Stimulated activated CD8-positive, alpha-beta memory T cell treated with anti-CD3 and anti-CD28 coated beads, Interleukin-4, amount 100 ng/mL, for 24 hours (primary cell): ENCODE measurements around the gene ZMYND8.

Experiments
- DNase-seq: peaks from one replicate; pipeline ENCODE4 v3.0.0-alpha.2; 2020; ENCODE audit warnings: low read depth

The ZMYND8 gene

GRCh38 chr20:47332381-47333206, 23.9 kb downstream of the ZMYND8 start:
- no peak for DNase-seq

- DNase-seq, result no peak
Measured at GRCh38 chr20:47330933-47331708, 25.4 kb downstream of the ZMYND8 start.

DNA sequence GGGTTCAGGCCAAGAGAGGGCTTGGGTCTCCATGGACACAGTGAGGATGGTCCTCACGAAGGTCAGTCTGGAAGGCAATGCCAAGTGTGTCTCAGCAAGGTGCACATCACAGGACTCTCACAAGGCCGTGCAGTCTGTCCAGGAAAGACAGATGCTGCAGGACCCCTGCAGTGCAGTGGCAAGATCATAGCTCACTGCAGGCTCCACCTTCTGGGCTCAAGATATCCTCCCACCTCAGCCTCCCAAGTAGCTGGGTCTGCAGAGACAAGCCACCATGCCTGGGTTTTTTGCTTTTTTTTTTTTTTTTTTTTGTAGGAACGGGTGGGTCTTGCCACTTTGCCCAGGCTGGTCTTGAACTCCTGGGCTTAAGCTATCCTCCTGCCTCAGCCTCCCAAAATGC, 26.4 kb downstream of the ZMYND8 start:
- no peak for DNase-seq

GRCh38 chr20:47328129-47328528, 28.4 kb downstream of the ZMYND8 start:
- no peak for DNase-seq

DNA sequence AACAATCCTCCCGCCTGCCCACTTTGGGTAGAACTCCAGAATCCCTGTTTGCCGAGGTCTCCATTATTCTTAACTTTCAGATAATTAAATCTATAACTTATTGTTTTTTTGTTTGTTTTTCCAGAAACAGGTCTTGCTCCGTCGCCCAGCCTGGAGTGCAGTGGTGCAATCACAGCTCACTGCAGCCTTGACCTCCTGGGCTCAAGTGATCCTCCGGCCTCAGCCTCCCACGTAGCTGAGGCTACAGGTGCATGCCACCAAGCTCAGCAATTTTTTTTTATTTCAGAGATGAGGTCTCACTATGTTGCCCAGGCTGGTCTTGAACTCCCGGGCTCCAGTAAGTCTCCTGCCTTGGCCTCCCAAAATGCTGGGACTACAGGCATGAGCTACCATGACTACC, 28.8 kb downstream of the ZMYND8 start:
- no peak for DNase-seq

GRCh38 chr20:47326658-47327268, 29.7 kb downstream of the ZMYND8 start:
- no peak for DNase-seq

DNA sequence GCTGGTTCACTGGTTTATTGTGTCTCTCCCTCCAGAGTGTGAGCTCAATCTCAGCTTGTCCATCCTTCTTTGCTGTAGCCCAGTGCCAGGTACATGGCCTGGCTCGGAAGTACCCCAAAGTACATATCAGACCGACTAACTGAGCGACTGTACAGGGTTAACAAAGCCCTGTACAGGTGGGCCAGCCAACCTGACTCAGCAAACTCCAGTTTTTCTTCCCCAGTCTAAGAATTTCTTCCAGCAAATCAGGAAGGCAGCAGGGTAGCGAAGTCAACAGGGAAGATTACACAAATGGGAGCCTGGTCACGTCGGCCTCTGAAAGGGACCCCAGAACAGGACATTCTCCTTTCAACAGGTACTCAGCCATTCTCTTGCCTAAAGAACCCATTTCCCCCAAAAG, 31.3 kb downstream of the ZMYND8 start:
- DNase-seq, result no peak

GRCh38 chr20:47320990-47321805, 35.3 kb downstream of the ZMYND8 start:
- no peak for DNase-seq

- DNase-seq, result no peak
Measured at GRCh38 chr20:47319517-47320252, 36.8 kb downstream of the ZMYND8 start.

GRCh38 chr20:47318586-47319516, 37.6 kb downstream of the ZMYND8 start:
- peak; percentile 7 for DNase-seq

GRCh38 chr20:47318027-47318585, 38.4 kb downstream of the ZMYND8 start:
- no peak for DNase-seq

GRCh38 chr20:47317127-47317895, 39.2 kb downstream of the ZMYND8 start:
- peak; percentile 47 for DNase-seq

DNA sequence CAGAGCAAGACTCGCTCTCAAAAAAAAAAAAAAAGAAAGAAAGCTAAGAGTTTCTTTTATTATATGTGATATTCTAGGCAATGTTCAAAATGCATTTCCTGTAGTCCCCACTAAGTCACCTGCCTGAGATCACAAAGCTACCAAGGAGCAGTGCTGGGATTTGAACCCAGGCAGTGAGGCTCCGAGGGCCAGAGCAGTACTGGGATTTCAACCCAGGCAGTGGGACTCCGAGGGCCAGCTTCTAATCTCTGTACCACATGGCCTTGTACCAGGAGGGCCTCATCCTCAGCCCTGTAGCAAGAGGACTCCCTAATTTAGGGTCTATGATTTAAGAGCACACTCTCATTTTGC, 39.7 kb downstream of the ZMYND8 start:
- DNase-seq, result no peak

- DNase-seq, result no peak
Measured at GRCh38 chr20:47315339-47316056, 41.0 kb downstream of the ZMYND8 start.

GRCh38 chr20:47314647-47315338, 41.7 kb downstream of the ZMYND8 start:
- DNase-seq, result no peak

GRCh38 chr20:47311967-47312681, 44.4 kb downstream of the ZMYND8 start:
- no peak for DNase-seq

DNA sequence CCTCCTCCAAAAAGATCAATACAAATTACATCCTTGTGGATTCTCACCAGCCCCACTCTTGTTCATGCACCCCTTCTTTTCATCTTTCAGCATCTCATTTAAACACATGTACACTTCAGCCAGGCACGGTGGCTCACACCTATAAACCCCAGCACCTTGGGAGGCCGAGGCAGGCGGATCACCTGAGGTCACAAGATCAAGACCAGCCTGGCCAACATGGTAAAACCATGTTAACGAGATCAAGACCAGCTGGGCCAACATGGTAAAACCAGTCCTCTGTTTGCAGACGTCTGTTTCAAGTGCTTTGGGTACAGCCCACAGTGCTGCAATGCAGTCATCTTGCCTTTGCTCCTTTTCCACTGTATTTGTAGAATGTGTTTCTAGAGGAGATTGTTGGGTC, 45.3 kb downstream of the ZMYND8 start:
- no peak for DNase-seq
